DOHH2 (cell line): Measurements from ENCODE around the gene LATS1.

ENCODE experiments used
- EZH2phosphoT487 ChIP-seq: fragments of 200-600 bp; sonication (generic); IDR thresholded peaks from 2 replicates; pipeline ENCODE4 v1.6.1; 2017; ENCODE audit warnings: borderline replicate concordance, mild to moderate bottlenecking, antibody characterized with exemption, low read length, moderate library complexity, mixed read lengths
- TF ChIP-seq, protein P1 (sequence below): fragments of 200-600 bp; sonication (generic); IDR thresholded peaks from one replicate; pipeline ENCODE4 v1.5.1; 2014; ENCODE audit warnings: antibody characterized with exemption, mild to moderate bottlenecking, low read depth, low read length; ENCODE audit not compliant: poor library complexity, severe bottlenecking

DNA sequence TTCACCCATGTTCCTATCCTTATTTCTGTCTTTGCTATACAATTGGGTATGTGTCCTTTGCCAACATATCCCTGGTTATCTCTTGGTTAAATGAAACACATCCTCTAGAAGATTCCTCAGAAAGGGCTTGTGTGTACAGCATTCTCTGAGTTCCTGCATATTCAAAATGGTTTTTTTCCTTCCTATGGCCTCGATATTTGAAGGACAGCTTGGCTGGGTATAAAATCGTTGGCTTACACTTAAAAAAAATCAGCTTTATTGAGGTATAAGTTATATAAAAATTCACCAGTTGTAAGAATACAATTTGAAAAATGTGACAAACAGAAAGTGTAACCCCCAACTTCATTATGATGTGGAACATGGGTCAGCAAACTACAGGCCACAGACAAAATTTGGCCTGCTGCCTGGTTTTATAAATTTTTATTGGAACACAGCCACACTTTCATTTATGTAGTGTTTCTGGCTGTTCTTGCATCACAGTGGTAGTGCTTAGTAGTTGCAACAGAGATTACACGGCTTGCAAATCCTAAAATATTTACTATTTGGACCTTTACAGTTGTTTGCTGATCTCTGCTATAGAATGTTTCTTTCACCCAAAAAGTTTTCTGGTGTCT, 48.4 kb upstream of the LATS1 start:
- TF ChIP-seq, protein P1, sequence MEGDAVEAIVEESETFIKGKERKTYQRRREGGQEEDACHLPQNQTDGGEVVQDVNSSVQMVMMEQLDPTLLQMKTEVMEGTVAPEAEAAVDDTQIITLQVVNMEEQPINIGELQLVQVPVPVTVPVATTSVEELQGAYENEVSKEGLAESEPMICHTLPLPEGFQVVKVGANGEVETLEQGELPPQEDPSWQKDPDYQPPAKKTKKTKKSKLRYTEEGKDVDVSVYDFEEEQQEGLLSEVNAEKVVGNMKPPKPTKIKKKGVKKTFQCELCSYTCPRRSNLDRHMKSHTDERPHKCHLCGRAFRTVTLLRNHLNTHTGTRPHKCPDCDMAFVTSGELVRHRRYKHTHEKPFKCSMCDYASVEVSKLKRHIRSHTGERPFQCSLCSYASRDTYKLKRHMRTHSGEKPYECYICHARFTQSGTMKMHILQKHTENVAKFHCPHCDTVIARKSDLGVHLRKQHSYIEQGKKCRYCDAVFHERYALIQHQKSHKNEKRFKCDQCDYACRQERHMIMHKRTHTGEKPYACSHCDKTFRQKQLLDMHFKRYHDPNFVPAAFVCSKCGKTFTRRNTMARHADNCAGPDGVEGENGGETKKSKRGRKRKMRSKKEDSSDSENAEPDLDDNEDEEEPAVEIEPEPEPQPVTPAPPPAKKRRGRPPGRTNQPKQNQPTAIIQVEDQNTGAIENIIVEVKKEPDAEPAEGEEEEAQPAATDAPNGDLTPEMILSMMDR: no peak
- no peak for TF ChIP-seq EZH2phosphoT487
